Astrocyte (in vitro differentiated cells and primary cell): ENCODE results near the gene ACADL. TPM values are rescaled to one million over a fixed set of nuclear protein-coding genes. Genes with fewer than 3 reads are reported as not detected.

Experiments used
- DNase-seq: peaks from one replicate; pipeline ENCODE4 v3.0.0-alpha.2; 2010; ENCODE audit warnings: low read depth
- FAIRE-seq: peaks from 2 replicates; lab custom pipeline; 2011; peaks lifted over from hg19 to GRCh38; lab: Jason Lieb, UNC
- H2AFZ ChIP-seq: 2 replicates; pipeline ENCODE4 v1.6.0; 2012; ENCODE audit warnings: low read depth, low read length, inconsistent platforms
- H3K27ac ChIP-seq: 2 replicates; pipeline ENCODE4 v1.5.1; 2011; ENCODE audit warnings: low read depth, low read length, inconsistent platforms
- H3K27me3 ChIP-seq: 2 replicates; pipeline ENCODE4 v1.6.0; 2011; ENCODE audit warnings: low read length, inconsistent platforms; ENCODE audit not compliant: insufficient read depth
- H3K36me3 ChIP-seq: 2 replicates; pipeline ENCODE4 v1.5.1; 2011; ENCODE audit warnings: low read length, inconsistent platforms; ENCODE audit not compliant: insufficient read depth
- H3K4me1 ChIP-seq: 2 replicates; pipeline ENCODE4 v1.5.1; 2011; ENCODE audit warnings: low read length, inconsistent platforms; ENCODE audit not compliant: insufficient read depth
- H3K4me2 ChIP-seq: 2 replicates; pipeline ENCODE4 v1.6.0; 2012; ENCODE audit warnings: low read length, inconsistent platforms
- H3K4me3 ChIP-seq: 2 replicates; pipeline ENCODE4 v1.5.1; 2011; ENCODE audit warnings: low read depth, mild to moderate bottlenecking, low read length, inconsistent platforms; ENCODE audit not compliant: insufficient read depth
- H3K79me2 ChIP-seq: 2 replicates; pipeline ENCODE4 v1.6.0; 2012; ENCODE audit warnings: mild to moderate bottlenecking, low read length, inconsistent platforms; ENCODE audit not compliant: insufficient read depth
- H3K9ac ChIP-seq: 2 replicates; pipeline ENCODE4 v1.6.0; 2012; ENCODE audit warnings: mild to moderate bottlenecking, low read length, inconsistent platforms
- H3K9me3 ChIP-seq: 2 replicates; pipeline ENCODE4 v1.5.1; 2012; ENCODE audit warnings: low read depth, mild to moderate bottlenecking, low read length, inconsistent platforms; ENCODE audit not compliant: insufficient read depth
- H4K20me1 ChIP-seq: 2 replicates; pipeline ENCODE4 v1.6.0; 2012; ENCODE audit warnings: low read length, inconsistent platforms; ENCODE audit not compliant: insufficient read depth
- H3K27ac Mint-ChIP-seq: one replicate; pipeline ENCODE4 v1.8.0; 2021; ENCODE audit warnings: mild to moderate bottlenecking, mixed read lengths; ENCODE audit not compliant: unreplicated experiment
- H3K27me3 Mint-ChIP-seq: one replicate; pipeline ENCODE4 v1.8.0; 2021; ENCODE audit warnings: low read depth, mixed read lengths; ENCODE audit not compliant: unreplicated experiment
- H3K36me3 Mint-ChIP-seq: one replicate; pipeline ENCODE4 v1.8.0; 2021; ENCODE audit warnings: low read depth, mixed read lengths; ENCODE audit not compliant: unreplicated experiment
- H3K4me1 Mint-ChIP-seq: one replicate; pipeline ENCODE4 v1.8.0; 2021; ENCODE audit warnings: low read depth, mixed read lengths; ENCODE audit not compliant: unreplicated experiment
- H3K4me3 Mint-ChIP-seq: one replicate; pipeline ENCODE4 v1.8.0; 2021; ENCODE audit warnings: mild to moderate bottlenecking, moderate library complexity, mixed read lengths; ENCODE audit not compliant: unreplicated experiment
- H3K9me3 Mint-ChIP-seq: one replicate; pipeline ENCODE4 v1.8.0; 2021; ENCODE audit warnings: mild to moderate bottlenecking, mixed read lengths; ENCODE audit not compliant: unreplicated experiment
- CTCF ChIP-seq: IDR thresholded peaks from 2 replicates; pipeline ENCODE4 v1.5.1; 2011; ENCODE audit warnings: low read depth, mild to moderate bottlenecking, inconsistent platforms, low read length, moderate library complexity; ENCODE audit not compliant: insufficient read depth
- EZH2 ChIP-seq: IDR thresholded peaks from 2 replicates; pipeline ENCODE4 v1.6.1; 2012; ENCODE audit warnings: mild to moderate bottlenecking, low read length, inconsistent platforms; ENCODE audit not compliant: insufficient read depth
- total RNA-seq: library from RNA; stranded (reverse); gene quantifications from 2 replicates; pipeline ENCODE4 v1.2.1, GENCODE V29; 2021

The ACADL gene
- total RNA-seq, 1 donor from 2014 or later, result 1.9 TPM

GRCh38 chr2:210159059-210159458, 66.2 kb downstream of the ACADL start:
- no peak overlapping the region for H3K9ac ChIP-seq
- no peaks in the 10 kb centered on the region for H3K27me3 Mint-ChIP-seq
- H2AFZ ChIP-seq, result no peak overlapping the region
- H3K79me2 ChIP-seq, result peaks cover 24% of the 10 kb centered on the region
- no peak overlapping the region for H3K4me3 Mint-ChIP-seq
- DNase-seq (no peak), FAIRE-seq (no peak)
- no peaks in the 10 kb centered on the region for H3K9me3 ChIP-seq
- peaks cover 15% of the 10 kb centered on the region for H4K20me1 ChIP-seq
- no peak overlapping the region for H3K4me2 ChIP-seq
- H3K9me3 Mint-ChIP-seq, result no peaks in the 10 kb centered on the region
- H3K4me1 Mint-ChIP-seq, result peaks cover 5% of the 10 kb centered on the region
- H3K36me3 Mint-ChIP-seq, result no peaks in the 10 kb centered on the region
- H3K36me3 ChIP-seq, result no peaks in the 10 kb centered on the region
- no peaks in the 10 kb centered on the region for H3K4me1 ChIP-seq
- no peaks in the 10 kb centered on the region for H3K27me3 ChIP-seq
- H3K4me3 ChIP-seq, result no peak overlapping the region
- no peak overlapping the region for H3K27ac Mint-ChIP-seq
- TF ChIP-seq EZH2 (no peak), CTCF (no peak)
- no peak overlapping the region for H3K27ac ChIP-seq

- Mint-ChIP-seq H3K9me3 (no peaks in the 10 kb centered on the region), H3K36me3 (no peaks in the 10 kb centered on the region), H3K4me1 (peaks cover 4% of the 10 kb centered on the region), H3K27ac (no peak overlapping the region), H3K27me3 (no peaks in the 10 kb centered on the region), H3K4me3 (no peak overlapping the region)
- Histone ChIP-seq H3K27ac (no peak overlapping the region), H3K4me2 (no peak overlapping the region), H3K4me3 (no peak overlapping the region), H3K9ac (no peak overlapping the region), H4K20me1 (peaks cover 14% of the 10 kb centered on the region), H3K79me2 (peaks cover 19% of the 10 kb centered on the region), H3K4me1 (no peaks in the 10 kb centered on the region), H2AFZ (no peak overlapping the region), H3K9me3 (no peaks in the 10 kb centered on the region), H3K27me3 (no peaks in the 10 kb centered on the region), H3K36me3 (no peaks in the 10 kb centered on the region)
- no peak for DNase-seq
- TF ChIP-seq EZH2, result no peak
- TF ChIP-seq CTCF, result no peak
- no peak for FAIRE-seq
These were observed 67.0 kb downstream of the ACADL start for GRCh38 chr2:210158236-210158635.

GRCh38 chr2:210157526-210157925, 67.7 kb downstream of the ACADL start:
- Histone ChIP-seq H3K4me3 (no peak overlapping the region), H3K27ac (no peak overlapping the region), H3K9ac (no peak overlapping the region), H4K20me1 (peaks cover 9% of the 10 kb centered on the region), H3K4me2 (no peak overlapping the region), H3K4me1 (no peaks in the 10 kb centered on the region), H2AFZ (no peak overlapping the region), H3K9me3 (no peaks in the 10 kb centered on the region), H3K36me3 (no peaks in the 10 kb centered on the region), H3K79me2 (peaks cover 13% of the 10 kb centered on the region), H3K27me3 (no peaks in the 10 kb centered on the region)
- DNase-seq (no peak), FAIRE-seq (no peak)
- no peaks in the 10 kb centered on the region for H3K36me3 Mint-ChIP-seq
- H3K4me1 Mint-ChIP-seq, result no peaks in the 10 kb centered on the region
- no peaks in the 10 kb centered on the region for H3K9me3 Mint-ChIP-seq
- H3K27ac Mint-ChIP-seq, result no peak overlapping the region
- H3K27me3 Mint-ChIP-seq, result no peaks in the 10 kb centered on the region
- no peak overlapping the region for H3K4me3 Mint-ChIP-seq
- TF ChIP-seq CTCF, result no peak
